Measurements from ENCODE around the gene FOXL3.

GRCh38 chr7:271266-272107 lies 18.5 kb upstream of the FOXL3 start:
- no peak for TF ChIP-seq CEBPB (IDR thresholded peaks at IDR 0.05; ENCODE audit: low read depth)
- TF ChIP-seq, protein P1, sequence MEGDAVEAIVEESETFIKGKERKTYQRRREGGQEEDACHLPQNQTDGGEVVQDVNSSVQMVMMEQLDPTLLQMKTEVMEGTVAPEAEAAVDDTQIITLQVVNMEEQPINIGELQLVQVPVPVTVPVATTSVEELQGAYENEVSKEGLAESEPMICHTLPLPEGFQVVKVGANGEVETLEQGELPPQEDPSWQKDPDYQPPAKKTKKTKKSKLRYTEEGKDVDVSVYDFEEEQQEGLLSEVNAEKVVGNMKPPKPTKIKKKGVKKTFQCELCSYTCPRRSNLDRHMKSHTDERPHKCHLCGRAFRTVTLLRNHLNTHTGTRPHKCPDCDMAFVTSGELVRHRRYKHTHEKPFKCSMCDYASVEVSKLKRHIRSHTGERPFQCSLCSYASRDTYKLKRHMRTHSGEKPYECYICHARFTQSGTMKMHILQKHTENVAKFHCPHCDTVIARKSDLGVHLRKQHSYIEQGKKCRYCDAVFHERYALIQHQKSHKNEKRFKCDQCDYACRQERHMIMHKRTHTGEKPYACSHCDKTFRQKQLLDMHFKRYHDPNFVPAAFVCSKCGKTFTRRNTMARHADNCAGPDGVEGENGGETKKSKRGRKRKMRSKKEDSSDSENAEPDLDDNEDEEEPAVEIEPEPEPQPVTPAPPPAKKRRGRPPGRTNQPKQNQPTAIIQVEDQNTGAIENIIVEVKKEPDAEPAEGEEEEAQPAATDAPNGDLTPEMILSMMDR (IDR thresholded peaks at IDR 0.05 in 2 of 3, conservative IDR thresholded peaks at IDR 0.05 in 1 of 3; ENCODE audit: borderline replicate concordance in 1 of 3, insufficient read depth in 1 of 3, low read depth in 2 of 3, low read length in 2 of 3) = no peak
- TF ChIP-seq SIN3A (IDR thresholded peaks at IDR 0.05; ENCODE audit: low read depth) = no peak
